HuH-7.5 (cell line): ENCODE measurements around the gene MAP6.

Source experiments
- DNase-seq: peaks from one replicate; pipeline ENCODE4 v3.0.0; 2011; ENCODE audit warnings: low spot score

Gene MAP6

DNA sequence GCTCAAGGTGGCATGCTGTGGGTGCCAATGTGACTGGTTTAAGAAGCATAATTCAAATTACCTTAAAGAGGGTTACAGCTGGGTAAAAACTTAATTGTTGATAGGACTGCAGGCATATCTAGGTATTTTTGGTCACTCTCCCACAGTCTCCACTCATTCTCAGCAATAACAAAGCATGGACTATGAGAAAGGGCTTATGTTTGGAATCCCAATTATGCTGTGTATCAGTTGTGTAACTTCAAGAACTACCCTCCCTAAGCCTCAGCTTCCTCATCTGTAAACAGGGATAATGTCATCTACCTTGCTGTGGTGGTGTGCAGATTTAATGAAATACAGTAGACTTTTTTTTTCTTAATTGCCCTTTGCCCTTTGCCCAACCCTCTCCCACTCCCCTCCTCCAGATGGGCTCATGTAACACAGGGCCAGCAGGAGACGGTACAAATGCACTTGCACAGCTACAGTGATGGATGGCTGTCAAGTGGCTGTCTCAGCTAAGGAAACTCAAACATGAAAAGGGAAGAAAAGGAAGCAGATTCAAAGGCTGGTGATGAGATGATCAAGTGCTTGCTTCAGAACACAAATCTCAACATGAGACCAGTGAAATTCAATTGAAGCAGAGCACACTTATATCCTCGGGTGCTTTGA, 37.6 kb downstream of the MAP6 start:
- DNase-seq = no peak

DNA sequence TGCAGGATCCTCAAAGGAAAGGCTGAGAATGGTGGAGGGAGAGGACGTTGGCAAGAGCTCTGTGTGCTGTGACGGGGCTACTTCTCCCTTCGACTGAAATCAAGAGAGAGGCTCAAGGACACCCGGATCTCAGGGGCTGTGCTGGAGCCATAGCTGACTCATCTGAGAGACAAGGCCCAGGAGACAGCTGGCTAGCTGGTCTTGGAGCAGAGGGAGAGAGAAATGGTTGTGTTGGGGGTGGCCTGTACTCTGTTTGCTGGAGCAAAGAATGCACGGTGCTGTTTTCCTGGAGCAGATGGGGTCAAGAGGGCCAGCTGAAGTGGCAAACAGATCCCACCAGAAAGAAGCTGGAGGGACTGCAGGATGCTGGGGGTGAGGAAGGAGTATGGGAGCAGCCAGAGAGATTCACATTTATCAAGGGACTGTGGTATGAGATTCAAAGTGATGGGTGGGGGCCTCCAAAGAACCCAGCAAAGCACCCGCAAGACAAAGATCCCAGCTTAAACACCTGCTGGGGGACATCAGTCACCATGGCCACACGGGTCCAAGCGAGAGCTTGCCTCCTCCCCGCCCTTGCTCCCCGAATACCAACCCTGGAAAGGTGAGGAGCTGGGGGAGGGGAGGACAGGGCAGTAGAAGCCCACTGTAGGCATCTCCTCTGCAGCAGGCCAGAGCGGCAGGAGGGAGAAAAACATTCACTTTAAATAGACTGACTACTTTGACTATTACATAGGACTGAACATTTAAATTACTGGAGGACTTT, 40.8 kb downstream of the MAP6 start:
- DNase-seq = no peak

DNA sequence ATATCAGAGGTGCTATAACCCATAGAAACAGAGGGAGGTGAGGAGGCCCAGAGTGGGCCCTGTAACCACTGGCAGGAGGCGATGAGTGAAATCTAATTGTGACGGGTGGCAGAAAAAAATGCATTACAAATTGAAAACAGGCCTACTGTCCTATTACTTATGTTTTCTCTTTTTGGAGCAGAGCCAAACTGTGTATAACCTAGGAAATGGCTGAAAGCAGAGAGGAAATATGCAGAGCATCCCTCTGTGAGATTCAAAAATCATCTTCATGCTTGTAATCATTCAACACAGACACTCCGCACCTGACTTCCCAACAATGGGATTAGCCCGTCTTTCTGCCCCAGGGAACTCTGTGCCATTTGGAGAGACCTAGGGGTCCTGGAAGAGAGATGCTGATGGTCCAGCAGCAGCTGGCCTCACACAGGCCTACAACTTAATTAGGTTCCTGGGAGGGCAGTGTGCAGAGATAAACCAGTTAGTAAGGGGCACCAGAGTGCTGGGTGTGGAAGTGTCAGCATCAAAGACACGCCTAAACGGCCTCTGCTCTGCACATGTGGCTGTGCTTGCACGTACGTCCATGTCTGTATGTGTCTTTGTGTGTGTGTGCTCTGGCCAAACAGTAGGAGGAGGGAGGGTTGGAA, 41.8 kb downstream of the MAP6 start:
- DNase-seq = no peak

DNA sequence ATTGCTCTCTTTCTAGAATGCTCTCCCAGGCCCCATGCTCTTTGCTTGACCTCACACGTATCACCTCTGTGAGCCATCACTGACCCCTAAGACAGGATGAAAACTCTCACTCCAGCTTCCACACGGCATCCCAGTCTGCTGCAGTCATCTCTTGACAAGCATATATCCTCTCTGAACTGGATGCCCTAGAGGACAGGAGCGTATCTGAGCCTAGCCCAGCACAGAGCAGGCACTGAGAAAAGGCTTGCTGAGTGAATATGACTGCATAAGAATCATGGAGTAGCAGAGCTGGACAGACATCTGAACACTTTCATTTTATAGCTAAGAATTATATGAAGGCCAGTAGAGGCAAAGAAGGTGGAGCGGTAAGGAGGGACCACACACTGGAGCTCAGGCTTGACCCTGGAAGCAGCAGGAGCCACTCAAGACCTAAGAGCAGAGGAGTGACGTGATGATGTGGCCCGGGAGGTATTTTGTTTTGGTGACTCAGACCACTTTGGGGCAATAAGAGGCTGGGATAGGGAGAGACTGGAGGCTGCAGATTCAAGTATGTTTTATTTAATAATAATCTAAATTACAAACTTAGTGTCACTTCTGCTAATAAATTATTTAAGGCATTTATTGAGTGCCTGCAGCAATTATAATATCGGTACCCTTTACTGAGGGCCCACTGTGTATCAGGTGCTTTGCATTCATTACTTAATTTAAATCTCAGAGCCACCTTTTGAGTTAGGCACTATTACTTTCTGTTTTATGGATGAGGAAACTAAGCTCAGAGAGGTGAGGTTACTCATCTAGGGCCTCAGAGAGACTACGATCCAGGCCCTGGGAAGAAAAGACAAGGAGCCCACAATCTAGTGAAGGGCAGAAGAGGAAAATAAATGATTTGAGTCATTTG, 42.6 kb downstream of the MAP6 start:
- DNase-seq = no peak

DNA sequence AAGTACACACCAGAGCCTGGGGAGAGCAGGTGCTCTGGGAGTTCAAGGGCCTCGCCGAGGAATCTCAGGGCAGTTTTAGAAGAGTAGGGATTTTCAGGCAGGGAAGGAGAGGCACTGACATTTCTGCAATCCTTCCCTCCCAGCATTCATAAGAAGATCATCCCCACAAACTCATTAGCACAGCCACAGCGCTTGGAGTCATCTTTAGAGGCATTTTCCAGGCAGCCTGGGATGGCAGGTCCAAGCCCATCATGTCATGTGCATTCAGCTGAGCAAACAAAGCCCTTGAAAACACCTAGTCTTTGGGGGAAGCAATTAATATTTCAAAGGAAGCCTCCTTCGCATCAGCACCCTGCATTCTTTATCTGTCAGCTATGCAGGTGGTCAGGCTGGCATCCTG, 43.8 kb downstream of the MAP6 start:
- no peak for DNase-seq

DNA sequence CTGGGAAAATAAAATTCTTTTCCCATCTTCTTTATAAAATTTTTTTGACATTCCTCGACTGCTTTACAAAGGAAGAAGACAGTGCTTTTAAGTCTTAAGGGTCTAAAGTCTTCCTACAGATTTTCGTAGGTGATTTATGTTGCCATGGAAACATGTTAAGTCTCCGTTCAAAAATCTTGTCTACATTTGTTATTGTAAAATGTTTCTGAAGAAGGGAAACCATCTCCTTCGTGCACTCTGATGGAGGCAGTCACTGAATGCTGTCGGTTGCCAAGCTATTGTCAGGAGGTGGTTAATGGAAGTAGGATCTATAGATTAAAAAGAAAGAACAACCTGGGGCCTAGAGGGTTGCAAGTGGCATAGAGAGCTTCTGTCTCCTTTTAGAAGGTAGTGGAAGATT, 52.6 kb downstream of the MAP6 start:
- no peak for DNase-seq

DNA sequence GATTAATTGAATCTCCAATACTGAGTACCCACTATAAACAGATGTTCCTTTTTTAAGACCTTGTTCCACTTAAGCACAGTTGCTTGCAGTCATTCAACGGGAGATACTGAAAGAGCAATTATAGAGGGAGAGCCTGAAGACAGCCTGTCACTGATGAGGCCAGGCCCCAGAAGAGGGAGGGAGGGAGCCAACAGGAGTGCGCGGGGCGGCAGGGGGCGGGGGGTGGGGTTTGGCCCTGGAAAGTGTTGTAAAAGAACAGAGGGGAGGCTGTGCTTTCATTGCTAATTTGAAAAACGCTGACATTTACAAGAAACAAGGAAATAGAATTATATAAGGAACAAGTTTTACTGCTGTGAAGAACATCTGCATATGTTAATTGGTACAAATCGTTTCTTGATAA, 53.1 kb downstream of the MAP6 start:
- no peak for DNase-seq

DNA sequence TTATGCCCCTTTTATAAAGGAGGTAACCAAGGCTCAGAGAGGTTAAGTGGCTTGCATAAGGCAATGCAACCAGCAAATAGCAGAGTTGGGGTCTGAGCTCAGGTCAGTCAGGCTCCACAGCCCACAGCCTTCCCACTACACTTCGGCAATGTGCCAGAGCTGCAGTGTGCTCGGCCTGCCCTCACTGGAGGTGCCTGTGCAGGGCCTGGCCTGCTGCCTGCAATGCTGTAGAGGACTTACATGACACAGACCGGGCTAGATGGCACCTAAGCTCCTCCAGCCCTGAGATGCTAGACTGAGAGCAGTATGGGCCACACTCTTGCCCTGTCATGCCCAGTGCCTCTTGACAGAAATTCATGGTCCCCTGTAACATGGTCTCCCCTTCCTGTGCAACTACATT, 57.0 kb downstream of the MAP6 start:
- no peak for DNase-seq

DNA sequence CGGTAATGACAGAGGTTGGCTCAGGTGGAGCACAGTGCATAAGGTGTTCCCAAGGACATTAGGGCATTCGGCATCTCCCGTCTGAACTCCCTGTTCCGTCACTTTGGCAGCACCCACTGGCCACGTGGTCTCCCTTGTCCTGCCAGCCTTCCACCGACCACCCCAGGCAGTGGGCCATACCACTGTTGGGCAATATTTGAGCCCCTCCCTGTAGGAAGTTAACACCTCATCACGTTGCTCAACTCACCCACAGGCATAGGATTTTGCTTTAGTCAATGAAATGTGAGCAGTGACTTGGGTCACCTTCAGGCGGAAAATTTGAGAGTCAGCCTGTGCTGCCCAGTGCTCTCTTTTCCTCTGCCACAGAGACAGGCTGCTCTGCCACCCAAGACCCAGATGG, 62.7 kb downstream of the MAP6 start:
- no peak for DNase-seq

DNA sequence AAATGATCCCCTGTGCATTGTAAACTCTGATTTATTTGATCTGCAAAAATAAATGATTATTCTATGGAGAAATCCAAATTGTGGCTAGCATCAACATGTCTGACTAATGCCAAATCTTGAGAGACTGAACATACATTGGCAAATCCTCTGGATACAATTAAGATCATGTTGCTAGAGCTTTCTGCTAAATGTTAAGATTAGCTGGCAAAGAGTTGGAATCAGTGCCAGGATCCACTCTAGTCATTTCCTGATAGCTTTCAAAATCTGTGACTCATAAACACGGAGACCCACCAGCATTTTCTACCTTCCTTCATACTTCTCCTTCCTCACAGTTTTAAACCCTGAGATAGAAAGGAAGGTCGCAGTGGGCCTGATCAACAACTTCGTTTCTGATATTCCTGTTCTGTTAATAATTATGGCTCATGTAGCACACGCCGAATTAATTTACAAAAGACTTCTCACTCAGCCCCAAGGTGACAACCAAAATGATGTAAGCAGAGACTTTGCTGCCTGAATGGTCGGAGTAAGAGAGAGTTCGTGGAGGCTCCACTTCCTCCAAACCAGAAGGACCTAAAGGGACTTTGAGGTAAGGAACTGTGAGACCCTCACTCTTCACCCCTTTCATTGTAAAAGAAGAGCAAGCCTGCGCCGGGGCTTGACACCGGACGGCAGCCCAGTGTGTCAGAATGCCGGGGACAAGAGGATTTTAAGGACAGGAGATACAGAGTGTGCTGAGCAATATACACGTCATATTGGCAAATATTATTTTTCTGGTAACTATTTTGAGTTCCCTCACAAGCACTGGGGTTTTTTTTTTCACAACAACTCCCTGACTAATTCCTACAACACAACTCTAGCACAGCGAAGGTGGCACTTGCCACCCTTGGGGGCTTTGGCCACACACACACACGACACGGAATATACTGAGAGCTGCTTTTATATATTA, 64.8 kb downstream of the MAP6 start:
- DNase-seq = no peak

DNA sequence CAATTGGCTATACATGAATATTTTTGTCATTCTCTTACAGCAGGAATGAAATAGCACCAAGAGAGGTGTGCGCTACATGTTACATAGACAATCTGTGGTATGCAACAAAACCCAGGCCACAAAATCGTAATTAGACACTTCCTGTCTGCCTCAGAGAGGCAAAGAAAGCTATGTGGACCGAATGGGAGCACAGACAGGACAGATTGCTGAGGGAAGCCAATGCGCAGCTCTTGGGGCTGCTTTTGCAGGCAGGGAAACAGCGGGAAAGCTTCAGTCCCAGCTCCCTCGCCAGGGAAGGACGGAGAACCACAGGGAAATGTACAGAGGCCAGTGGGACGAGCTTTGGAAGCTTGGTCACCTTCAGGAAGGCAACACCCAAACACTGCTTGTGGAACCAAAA, 65.9 kb downstream of the MAP6 start:
- DNase-seq = no peak

DNA sequence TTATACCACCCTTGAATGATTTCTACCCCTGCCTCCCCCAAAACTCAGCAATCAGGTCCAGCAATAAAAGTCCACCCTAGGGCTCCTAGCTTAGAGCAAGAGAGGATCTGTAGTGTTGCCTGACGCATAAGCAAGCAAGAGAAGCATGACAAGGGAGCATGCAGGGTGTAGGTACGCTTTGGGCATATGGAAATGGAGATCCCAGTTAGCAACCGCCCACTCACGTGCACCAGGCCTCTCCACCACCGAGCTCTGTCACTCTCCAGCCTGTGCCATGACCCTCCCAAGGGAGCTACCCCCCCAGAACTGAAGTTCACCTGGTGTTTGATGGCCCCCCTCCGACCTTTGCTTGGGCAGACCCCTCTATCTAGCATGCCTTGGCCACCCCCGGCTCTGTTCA, 67.3 kb downstream of the MAP6 start:
- DNase-seq = no peak

DNA sequence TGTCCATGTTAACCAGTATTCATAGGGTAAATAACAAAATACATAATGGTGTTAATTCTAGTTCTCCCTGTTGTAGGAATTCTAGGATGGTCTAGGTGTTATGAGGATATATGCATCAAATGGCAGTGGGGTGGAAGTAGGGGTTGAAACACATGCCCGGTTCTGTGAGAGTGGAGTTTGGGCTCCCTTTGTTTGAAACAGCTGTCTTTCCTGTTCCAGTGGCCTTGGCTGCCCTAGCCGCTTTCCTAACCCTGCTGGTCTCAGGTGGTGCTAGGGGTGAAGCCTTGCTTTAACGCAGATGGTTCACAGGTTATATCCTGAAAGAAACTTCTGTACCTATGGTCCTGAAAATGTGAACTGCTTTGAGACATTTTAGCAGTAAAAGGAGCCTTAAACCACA, 68.5 kb downstream of the MAP6 start:
- no peak for DNase-seq

DNA sequence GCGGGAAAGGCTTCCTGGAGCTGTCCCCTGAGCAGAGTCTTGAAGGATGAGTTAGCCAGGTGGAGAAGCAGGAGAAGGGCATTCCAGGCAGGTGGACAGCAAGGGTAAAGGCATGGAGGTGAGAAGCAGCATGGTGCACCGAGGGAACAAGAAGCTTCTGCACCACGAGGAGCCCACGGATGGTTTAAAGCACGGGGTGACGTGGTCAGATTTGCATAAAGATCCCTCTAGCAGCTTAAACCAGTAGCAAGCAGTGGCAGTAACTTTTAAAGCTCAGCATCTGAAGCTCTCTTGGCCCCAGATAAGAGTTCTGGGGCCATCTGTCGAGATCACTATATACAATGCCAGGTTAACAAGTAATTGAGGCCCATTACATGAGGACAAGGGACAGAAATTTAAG, 69.9 kb downstream of the MAP6 start:
- no peak for DNase-seq

DNA sequence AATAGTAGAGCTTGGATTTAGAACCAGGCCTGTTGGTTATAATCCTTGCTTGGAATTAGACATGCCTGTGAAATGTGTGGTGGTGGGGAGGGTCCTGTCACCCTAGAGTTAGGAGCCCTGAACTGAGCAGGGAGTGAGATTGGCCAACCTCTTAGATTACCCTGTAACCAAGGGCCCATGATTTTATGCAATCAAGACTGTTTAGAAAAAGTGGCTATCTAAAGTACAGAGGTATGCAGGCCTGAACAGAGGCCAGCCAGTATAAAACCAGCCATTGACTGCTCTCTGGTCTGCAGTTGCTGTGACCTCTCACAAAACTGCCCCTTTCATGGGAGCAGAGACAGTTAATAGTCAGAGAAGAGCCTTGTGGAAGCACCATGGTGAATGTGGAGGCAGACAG, 70.6 kb downstream of the MAP6 start:
- DNase-seq = no peak

DNA sequence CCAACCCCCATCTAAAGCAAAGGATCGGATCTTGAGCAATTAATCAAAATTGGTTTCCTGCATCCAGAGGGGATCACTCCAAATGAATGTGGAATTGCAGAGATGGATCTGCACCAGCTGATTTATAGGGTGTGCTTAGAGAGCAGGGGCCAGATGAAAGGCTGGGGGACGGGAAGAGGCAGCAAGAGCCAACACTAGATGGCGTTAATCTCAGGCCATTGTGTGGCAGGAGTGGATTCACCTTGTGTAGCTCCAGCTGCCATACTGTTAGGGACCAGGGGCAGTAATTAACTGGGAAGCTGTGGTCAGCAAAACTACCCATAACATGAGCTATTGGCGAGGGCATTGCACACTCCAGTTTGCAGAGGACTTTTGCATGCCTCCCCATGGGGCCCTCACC, 71.2 kb downstream of the MAP6 start:
- DNase-seq = peak; percentile 61

DNA sequence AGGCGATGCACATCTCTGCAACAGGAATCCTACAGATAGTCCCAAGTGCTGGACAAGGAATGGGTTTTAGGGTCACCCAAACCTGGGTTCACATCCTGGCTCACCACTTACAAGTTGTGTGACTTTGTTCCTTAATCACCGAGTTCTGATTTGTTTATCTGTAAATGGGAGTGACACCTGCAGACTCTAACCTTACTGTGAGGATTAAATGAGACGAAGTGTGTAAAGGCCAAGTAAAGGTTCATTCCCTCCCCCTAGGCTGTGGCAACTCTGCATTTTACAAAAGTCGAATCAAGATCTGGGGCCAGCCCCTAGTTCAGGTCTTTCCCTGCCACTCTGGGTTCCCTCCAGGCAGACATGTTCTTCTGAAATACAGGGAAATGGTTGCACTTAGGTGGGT, 71.9 kb downstream of the MAP6 start:
- DNase-seq = no peak

DNA sequence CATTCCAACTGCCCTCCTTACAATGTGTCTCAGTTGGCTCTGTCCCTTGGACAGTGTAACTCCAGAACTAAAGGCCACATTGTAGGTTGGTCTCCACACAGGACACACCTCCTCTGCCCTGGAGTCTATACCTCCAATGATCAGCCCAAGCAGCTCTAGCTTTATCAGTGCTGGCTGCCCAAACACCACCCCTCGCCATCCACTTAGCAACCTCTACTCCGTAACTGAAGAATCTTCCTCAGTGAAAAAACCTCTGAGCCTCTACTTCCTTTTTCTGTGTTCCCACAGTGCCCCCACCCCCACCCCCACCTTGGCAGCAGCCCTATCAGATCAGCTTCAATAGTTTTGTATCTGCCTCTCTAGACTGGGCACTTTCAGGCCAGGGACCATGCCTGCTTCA, 73.4 kb downstream of the MAP6 start:
- DNase-seq = no peak

DNA sequence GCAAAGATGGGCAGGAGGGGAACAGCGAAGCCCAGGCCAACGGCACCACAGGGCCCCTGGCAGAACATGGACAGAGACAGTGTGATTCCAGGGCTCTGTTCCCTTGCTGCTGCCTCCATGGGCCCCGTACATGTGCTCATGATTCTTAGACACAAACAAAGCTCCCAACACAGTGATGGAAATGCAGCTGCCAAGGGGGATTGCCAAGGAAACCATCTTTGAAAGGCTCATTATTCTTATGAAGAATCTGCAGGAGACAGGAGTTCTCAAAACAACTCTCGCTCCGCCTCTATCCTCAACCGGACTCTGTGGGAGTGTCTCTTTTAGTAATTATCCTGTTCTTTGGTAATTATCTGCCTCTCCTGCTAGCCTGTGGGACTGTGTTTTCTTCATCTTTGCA, 74.6 kb downstream of the MAP6 start:
- DNase-seq = no peak

DNA sequence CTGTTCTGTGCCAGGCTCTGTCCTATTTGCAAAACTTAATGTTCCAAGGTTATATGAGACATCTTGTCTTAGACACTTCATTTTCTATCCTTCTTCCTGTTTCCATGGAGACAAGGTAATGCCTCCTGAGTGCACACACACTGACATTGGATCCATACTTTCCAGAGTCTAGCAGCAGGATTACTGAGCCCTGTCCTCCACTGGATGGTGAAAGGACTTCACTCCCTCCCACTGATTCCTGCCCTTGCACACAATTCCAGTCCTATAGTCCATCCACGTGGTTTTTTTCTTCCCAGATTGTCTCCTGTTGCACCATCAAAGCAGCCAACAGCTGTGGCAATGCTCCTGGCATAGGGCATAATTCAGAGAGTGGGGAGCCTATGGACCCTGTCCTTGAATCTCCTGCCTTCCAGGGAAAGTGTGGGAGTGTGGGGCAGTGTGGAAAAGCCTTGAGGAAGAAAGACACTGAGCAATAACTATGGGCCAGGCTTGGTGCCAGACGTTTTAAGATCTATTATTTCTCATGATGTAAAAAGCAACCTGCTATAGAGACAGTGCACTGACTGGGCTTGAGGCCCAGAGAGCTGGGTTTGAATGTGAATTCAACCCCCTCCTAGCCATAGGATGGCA, 75.4 kb downstream of the MAP6 start:
- DNase-seq = no peak

DNA sequence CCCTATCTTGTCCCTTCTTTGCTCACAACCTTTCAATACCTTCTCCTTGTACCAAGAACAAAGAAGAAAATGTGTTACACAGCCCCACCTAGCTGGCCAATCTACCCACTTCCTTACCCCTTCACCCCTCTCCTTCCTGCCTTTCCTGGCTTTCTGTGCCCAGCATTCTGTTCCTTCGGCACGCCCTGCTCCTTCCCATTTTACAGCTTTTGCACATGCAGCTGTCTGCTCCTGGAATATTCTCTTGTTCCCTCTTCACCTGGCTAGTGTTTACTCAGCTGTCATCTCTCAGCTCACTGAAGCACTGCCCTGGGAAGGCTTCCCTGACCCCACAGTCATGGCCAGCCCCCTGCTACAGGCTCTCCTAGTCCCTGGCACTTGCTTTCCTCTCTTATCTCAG, 76.1 kb downstream of the MAP6 start:
- DNase-seq = no peak
